ENCODE data around the gene DNAH3.
"Not testable (repeated sequence)": the region's sequence is repeated elsewhere in the genome, so short reads cannot be mapped to it uniquely, and the experiment has no call there.

The DNAH3 gene

GRCh38 chr16:21150375-21151001, at the start of gene DNAH3:
Gene DNAH3 (minus strand): TSS chr16:21150846. CDS start chr16:21150319, 527 bp downstream.
- no peak for DNase-seq

GRCh38 chr16:21199607-21200218, 49.1 kb upstream of the DNAH3 start:
- DNase-seq = no peak

- DNase-seq = no peak
Measured at GRCh38 chr16:21197621-21198020, 47.0 kb upstream of the DNAH3 start.

GRCh38 chr16:21197112-21197511, 46.5 kb upstream of the DNAH3 start:
- DNase-seq = no peak

- DNase-seq = not testable (repeated sequence)
Measured at GRCh38 chr16:21195330-21195729, 44.7 kb upstream of the DNAH3 start.

GRCh38 chr16:21194771-21195301, 44.2 kb upstream of the DNAH3 start:
- no peak for DNase-seq

GRCh38 chr16:21192991-21193390, 42.3 kb upstream of the DNAH3 start:
- DNase-seq = no peak

GRCh38 chr16:21190599-21190998, 40.0 kb upstream of the DNAH3 start:
- DNase-seq = no peak

GRCh38 chr16:21190013-21190412, 39.4 kb upstream of the DNAH3 start:
- no peak for DNase-seq

- DNase-seq = no peak
Measured at GRCh38 chr16:21189311-21189710, 38.7 kb upstream of the DNAH3 start.

GRCh38 chr16:21186326-21186691, 35.7 kb upstream of the DNAH3 start:
- DNase-seq = no peak

- no peak for DNase-seq
Measured at GRCh38 chr16:21185659-21186325, 35.1 kb upstream of the DNAH3 start.

GRCh38 chr16:21184834-21185233, 34.2 kb upstream of the DNAH3 start:
- no peak for DNase-seq

- DNase-seq = no peak
Measured at GRCh38 chr16:21183995-21184394, 33.3 kb upstream of the DNAH3 start.

GRCh38 chr16:21179983-21180365, 29.3 kb upstream of the DNAH3 start:
- no peak for DNase-seq

- no peak for DNase-seq
Measured at GRCh38 chr16:21179126-21179982, 28.7 kb upstream of the DNAH3 start.

- DNase-seq = no peak
Measured at GRCh38 chr16:21175397-21175796, 24.8 kb upstream of the DNAH3 start.

GRCh38 chr16:21172650-21173049, 22.0 kb upstream of the DNAH3 start:
- no peak for DNase-seq

- not testable (repeated sequence) for DNase-seq
Measured at GRCh38 chr16:21170116-21170515, 19.5 kb upstream of the DNAH3 start.

- DNase-seq = no peak
Measured at GRCh38 chr16:21169249-21169981, 18.8 kb upstream of the DNAH3 start.

- no peak for DNase-seq
Measured at GRCh38 chr16:21167929-21168602, 17.4 kb upstream of the DNAH3 start.

- DNase-seq = no peak
Measured at GRCh38 chr16:21167360-21167759, 16.7 kb upstream of the DNAH3 start.

Measured in activated T-cell treated with anti-CD3 and anti-CD28 coated beads for 4 hours (primary cell).